ENCODE measurements around the gene MYL12B.
A peak's percentile ranks its signal among the peaks of the same experiment; 100 is the strongest.
"Not testable (repeated sequence)": the region's sequence is repeated elsewhere in the genome, so short reads cannot be mapped to it uniquely, and the experiment has no call there.

Gene MYL12B

GRCh38 chr18:3263132-3263700 is 1.3 kb downstream of the MYL12B start:
- no peak for DNase-seq

GRCh38 chr18:3264362-3264761 is 2.4 kb downstream of the MYL12B start:
- DNase-seq = no peak

GRCh38 chr18:3265564-3266033 is 3.7 kb downstream of the MYL12B start:
- DNase-seq = no peak

- no peak for DNase-seq
Measured at GRCh38 chr18:3266062-3266608, 4.2 kb downstream of the MYL12B start.

GRCh38 chr18:3268306-3268705 is 6.4 kb downstream of the MYL12B start:
- no peak for DNase-seq

GRCh38 chr18:3269241-3269913 is 7.4 kb downstream of the MYL12B start:
- no peak for DNase-seq

GRCh38 chr18:3269914-3270299 is 8.0 kb downstream of the MYL12B start:
- no peak for DNase-seq

- no peak for DNase-seq
Measured at GRCh38 chr18:3273042-3273441, 11.1 kb downstream of the MYL12B start.

- not testable (repeated sequence) for DNase-seq
Measured at GRCh38 chr18:3277643-3278213, 15.8 kb downstream of the MYL12B start.

GRCh38 chr18:3279201-3280185 is 17.6 kb downstream of the MYL12B start:
- no peak for DNase-seq

GRCh38 chr18:3281456-3282400 is 19.8 kb downstream of the MYL12B start:
- peak; percentile 66 for DNase-seq

- no peak for DNase-seq
Measured at GRCh38 chr18:3283253-3283863, 21.4 kb downstream of the MYL12B start.

GRCh38 chr18:3283908-3284307 is 22.0 kb downstream of the MYL12B start:
- DNase-seq = no peak

GRCh38 chr18:3284501-3284900 is 22.6 kb downstream of the MYL12B start:
- no peak for DNase-seq

GRCh38 chr18:3286159-3286558 is 24.2 kb downstream of the MYL12B start:
- DNase-seq = no peak

- DNase-seq = no peak
Measured at GRCh38 chr18:3293196-3293951, 31.4 kb downstream of the MYL12B start.

GRCh38 chr18:3294435-3295080 is 32.6 kb downstream of the MYL12B start:
- DNase-seq = no peak

- DNase-seq = peak; percentile 93
Measured at GRCh38 chr18:3297025-3297984, 35.4 kb downstream of the MYL12B start.

GRCh38 chr18:3304832-3305231 is 42.9 kb downstream of the MYL12B start:
- no peak for DNase-seq

All from NCI-H2171 (cell line).